ENCODE measurements around the gene NPW.

Gene NPW

GRCh38 chr16:1981398-1981836 lies 38.2 kb upstream of the NPW start, which contains the start of gene NOXO1:
NOXO1 (minus strand) TSS chr16:1981469; CDS start chr16:1981179, 290 bp downstream.
- peaks cover 56% of the 10 kb centered on the region for H3K4me1 Mint-ChIP-seq
- H3K9me3 Mint-ChIP-seq = no peaks in the 10 kb centered on the region
- no peak within 1 kb of the TSS for H3K27ac Mint-ChIP-seq
- peaks cover 42% of the 10 kb centered on the region for H3K27me3 Mint-ChIP-seq
- no peak within 1 kb of the TSS for H3K4me3 Mint-ChIP-seq
- H3K36me3 Mint-ChIP-seq = peaks cover 30% of the 10 kb centered on the region
- peak; percentile 25 for ATAC-seq

GRCh38 chr16:1982013-1982433 lies 37.6 kb upstream of the NPW start:
- ATAC-seq = no peak
- H3K4me3 Mint-ChIP-seq = no peak overlapping the region
- peaks cover 62% of the 10 kb centered on the region for H3K4me1 Mint-ChIP-seq
- no peak overlapping the region for H3K27ac Mint-ChIP-seq
- peaks cover 41% of the 10 kb centered on the region for H3K27me3 Mint-ChIP-seq
- peaks cover 30% of the 10 kb centered on the region for H3K36me3 Mint-ChIP-seq
- H3K9me3 Mint-ChIP-seq = no peaks in the 10 kb centered on the region

- peak overlapping the region; percentile 72 for H3K27ac Mint-ChIP-seq
- H3K4me1 Mint-ChIP-seq = peaks cover 63% of the 10 kb centered on the region
- no peak for ATAC-seq
- no peaks in the 10 kb centered on the region for H3K9me3 Mint-ChIP-seq
- peaks cover 26% of the 10 kb centered on the region for H3K36me3 Mint-ChIP-seq
- peak overlapping the region; percentile 27 for H3K4me3 Mint-ChIP-seq
- peaks cover 41% of the 10 kb centered on the region for H3K27me3 Mint-ChIP-seq
These were observed 36.5 kb upstream of the NPW start for GRCh38 chr16:1982991-1983543.

GRCh38 chr16:1983544-1984346 lies 35.8 kb upstream of the NPW start, which contains the start of gene GFER:
GFER (plus strand) TSS chr16:1984193; CDS start chr16:1984219, 26 bp downstream.
- peak; percentile 93 for ATAC-seq
- H3K4me3 Mint-ChIP-seq = peak within 1 kb of the TSS; percentile 78
- peak within 1 kb of the TSS; percentile 72 for H3K27ac Mint-ChIP-seq
- H3K4me1 Mint-ChIP-seq = peaks cover 63% of the 10 kb centered on the region
- peaks cover 36% of the 10 kb centered on the region for H3K27me3 Mint-ChIP-seq
- H3K9me3 Mint-ChIP-seq = no peaks in the 10 kb centered on the region
- H3K36me3 Mint-ChIP-seq = peaks cover 21% of the 10 kb centered on the region

GRCh38 chr16:1984347-1985225 lies 35.0 kb upstream of the NPW start:
- no peaks in the 10 kb centered on the region for H3K9me3 Mint-ChIP-seq
- H3K27ac Mint-ChIP-seq = peak overlapping the region; percentile 72
- peak; percentile 6 for ATAC-seq
- H3K27me3 Mint-ChIP-seq = peaks cover 32% of the 10 kb centered on the region
- H3K4me1 Mint-ChIP-seq = peaks cover 65% of the 10 kb centered on the region
- peaks cover 18% of the 10 kb centered on the region for H3K36me3 Mint-ChIP-seq
- H3K4me3 Mint-ChIP-seq = peak overlapping the region; percentile 78

GRCh38 chr16:1985466-1986150 lies 34.0 kb upstream of the NPW start:
- H3K27me3 Mint-ChIP-seq = peaks cover 27% of the 10 kb centered on the region
- peak overlapping the region; percentile 72 for H3K27ac Mint-ChIP-seq
- H3K9me3 Mint-ChIP-seq = no peaks in the 10 kb centered on the region

GRCh38 chr16:1987198-1987597 lies 32.4 kb upstream of the NPW start:
- no peak overlapping the region for H3K4me3 Mint-ChIP-seq
- H3K27ac Mint-ChIP-seq = peak overlapping the region; percentile 12
- peaks cover 18% of the 10 kb centered on the region for H3K36me3 Mint-ChIP-seq
- no peak for ATAC-seq
- H3K9me3 Mint-ChIP-seq = no peaks in the 10 kb centered on the region
- H3K4me1 Mint-ChIP-seq = peaks cover 56% of the 10 kb centered on the region
- H3K27me3 Mint-ChIP-seq = peaks cover 12% of the 10 kb centered on the region

More at GRCh38 chr16:1985466-1986150, 34.0 kb upstream of the NPW start:
- H3K4me1 Mint-ChIP-seq = peaks cover 60% of the 10 kb centered on the region
- ATAC-seq = no peak
- H3K36me3 Mint-ChIP-seq = peaks cover 18% of the 10 kb centered on the region
- peak overlapping the region; percentile 78 for H3K4me3 Mint-ChIP-seq

GRCh38 chr16:1989209-1990100 lies 30.1 kb upstream of the NPW start, which contains the start of gene SYNGR3:
SYNGR3 (plus strand) TSS chr16:1989970; CDS start chr16:1990103, 133 bp downstream.
- no peaks in the 10 kb centered on the region for H3K9me3 Mint-ChIP-seq
- H3K27ac Mint-ChIP-seq = peak within 1 kb of the TSS; percentile 95
- peak within 1 kb of the TSS; percentile 91 for H3K4me3 Mint-ChIP-seq
- H3K36me3 Mint-ChIP-seq = peaks cover 18% of the 10 kb centered on the region
- H3K27me3 Mint-ChIP-seq = no peaks in the 10 kb centered on the region
- no peak for ATAC-seq
- H3K4me1 Mint-ChIP-seq = peaks cover 58% of the 10 kb centered on the region

GRCh38 chr16:1990101-1990350 lies 29.6 kb upstream of the NPW start:
- Mint-ChIP-seq H3K4me3 (peak overlapping the region; percentile 91), H3K27me3 (no peaks in the 10 kb centered on the region), H3K9me3 (no peaks in the 10 kb centered on the region), H3K27ac (peak overlapping the region; percentile 95), H3K4me1 (peaks cover 52% of the 10 kb centered on the region), H3K36me3 (peaks cover 18% of the 10 kb centered on the region)
- ATAC-seq = no peak

- Mint-ChIP-seq H3K9me3 (no peaks in the 10 kb centered on the region), H3K27me3 (no peaks in the 10 kb centered on the region), H3K4me1 (peaks cover 47% of the 10 kb centered on the region), H3K4me3 (peak overlapping the region; percentile 91), H3K36me3 (peaks cover 22% of the 10 kb centered on the region), H3K27ac (peak overlapping the region; percentile 95)
- peak; percentile 28 for ATAC-seq
These were observed 29.0 kb upstream of the NPW start for GRCh38 chr16:1990351-1991134.

- ATAC-seq = peak; percentile 84
- no peaks in the 10 kb centered on the region for H3K27me3 Mint-ChIP-seq
- H3K9me3 Mint-ChIP-seq = no peaks in the 10 kb centered on the region
- peak overlapping the region; percentile 91 for H3K4me3 Mint-ChIP-seq
- H3K36me3 Mint-ChIP-seq = peaks cover 26% of the 10 kb centered on the region
- H3K27ac Mint-ChIP-seq = peak overlapping the region; percentile 95
- peaks cover 42% of the 10 kb centered on the region for H3K4me1 Mint-ChIP-seq
These were observed 28.4 kb upstream of the NPW start for GRCh38 chr16:1991135-1991551.

- peaks cover 38% of the 10 kb centered on the region for H3K4me1 Mint-ChIP-seq
- no peaks in the 10 kb centered on the region for H3K9me3 Mint-ChIP-seq
- no peak for ATAC-seq
- H3K4me3 Mint-ChIP-seq = peak overlapping the region; percentile 91
- no peaks in the 10 kb centered on the region for H3K27me3 Mint-ChIP-seq
- peaks cover 23% of the 10 kb centered on the region for H3K36me3 Mint-ChIP-seq
- H3K27ac Mint-ChIP-seq = peak overlapping the region; percentile 95
These were observed 28.0 kb upstream of the NPW start for GRCh38 chr16:1991588-1991947.

GRCh38 chr16:1991948-1992703 lies 27.5 kb upstream of the NPW start:
- Mint-ChIP-seq H3K36me3 (peaks cover 18% of the 10 kb centered on the region), H3K27ac (peak overlapping the region; percentile 95), H3K4me1 (peaks cover 33% of the 10 kb centered on the region), H3K9me3 (no peaks in the 10 kb centered on the region), H3K4me3 (peak overlapping the region; percentile 91), H3K27me3 (no peaks in the 10 kb centered on the region)
- ATAC-seq = peak; percentile 72
